ENCODE data around the gene EIF2AK3. TPM values are rescaled to one million over a fixed set of nuclear protein-coding genes. Genes with fewer than 3 reads are reported as not detected.

The EIF2AK3 gene
- total and polyA plus RNA-seq, 2 of the 13 experiments (the other 11 are each of a cell fraction or from before 2014, with no cell fraction given): 10.3 to 30.6 TPM

GRCh38 chr2:88627856-88628570 is 749 bp upstream of the EIF2AK3 start (continued):
- TF ChIP-seq ZNF777 (CRISPR knock-in tag; IDR thresholded peaks at IDR 0.05): no peak
- TF ChIP-seq TARDBP (CRISPR knock-in tag; IDR thresholded peaks at IDR 0.05): peak; percentile 51
- no peak for TF ChIP-seq SP4 (CRISPR knock-in tag; IDR thresholded peaks at IDR 0.05)
- peak; percentile 57; the same call in 1 of the 2 replicates for TF ChIP-seq NCOA1 (CRISPR knock-in tag; IDR thresholded peaks at IDR 0.05)
- no peak; the same call in 1 of the 2 replicates for TF ChIP-seq XBP1 (CRISPR knock-in tag; IDR thresholded peaks at IDR 0.05)
- TF ChIP-seq SRY (CRISPR knock-in tag; IDR thresholded peaks at IDR 0.05): no peak
- TF ChIP-seq KMT2A (CRISPR knock-in tag; IDR thresholded peaks at IDR 0.05): no peak; the same call in 1 of the 2 replicates
- peak; percentile 87 for TF ChIP-seq HNF1B (CRISPR knock-in tag; IDR thresholded peaks at IDR 0.05)
- peak; percentile 64; the same call in 1 of the 2 replicates for TF ChIP-seq ZNF264 (CRISPR knock-in tag; IDR thresholded peaks at IDR 0.05)
- TF ChIP-seq, protein P1, sequence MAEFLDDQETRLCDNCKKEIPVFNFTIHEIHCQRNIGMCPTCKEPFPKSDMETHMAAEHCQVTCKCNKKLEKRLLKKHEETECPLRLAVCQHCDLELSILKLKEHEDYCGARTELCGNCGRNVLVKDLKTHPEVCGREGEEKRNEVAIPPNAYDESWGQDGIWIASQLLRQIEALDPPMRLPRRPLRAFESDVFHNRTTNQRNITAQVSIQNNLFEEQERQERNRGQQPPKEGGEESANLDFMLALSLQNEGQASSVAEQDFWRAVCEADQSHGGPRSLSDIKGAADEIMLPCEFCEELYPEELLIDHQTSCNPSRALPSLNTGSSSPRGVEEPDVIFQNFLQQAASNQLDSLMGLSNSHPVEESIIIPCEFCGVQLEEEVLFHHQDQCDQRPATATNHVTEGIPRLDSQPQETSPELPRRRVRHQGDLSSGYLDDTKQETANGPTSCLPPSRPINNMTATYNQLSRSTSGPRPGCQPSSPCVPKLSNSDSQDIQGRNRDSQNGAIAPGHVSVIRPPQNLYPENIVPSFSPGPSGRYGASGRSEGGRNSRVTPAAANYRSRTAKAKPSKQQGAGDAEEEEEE (CRISPR knock-in tag; IDR thresholded peaks at IDR 0.05; ENCODE audit: borderline replicate concordance): peak; percentile 78; the same call in 1 of the 2 replicates
- TF ChIP-seq ISL2 (CRISPR knock-in tag; IDR thresholded peaks at IDR 0.05): peak; percentile 48; the same call in 1 of the 2 replicates
- TF ChIP-seq ZNF17 (CRISPR knock-in tag; IDR thresholded peaks at IDR 0.05): no peak
- TF ChIP-seq, protein P2, sequence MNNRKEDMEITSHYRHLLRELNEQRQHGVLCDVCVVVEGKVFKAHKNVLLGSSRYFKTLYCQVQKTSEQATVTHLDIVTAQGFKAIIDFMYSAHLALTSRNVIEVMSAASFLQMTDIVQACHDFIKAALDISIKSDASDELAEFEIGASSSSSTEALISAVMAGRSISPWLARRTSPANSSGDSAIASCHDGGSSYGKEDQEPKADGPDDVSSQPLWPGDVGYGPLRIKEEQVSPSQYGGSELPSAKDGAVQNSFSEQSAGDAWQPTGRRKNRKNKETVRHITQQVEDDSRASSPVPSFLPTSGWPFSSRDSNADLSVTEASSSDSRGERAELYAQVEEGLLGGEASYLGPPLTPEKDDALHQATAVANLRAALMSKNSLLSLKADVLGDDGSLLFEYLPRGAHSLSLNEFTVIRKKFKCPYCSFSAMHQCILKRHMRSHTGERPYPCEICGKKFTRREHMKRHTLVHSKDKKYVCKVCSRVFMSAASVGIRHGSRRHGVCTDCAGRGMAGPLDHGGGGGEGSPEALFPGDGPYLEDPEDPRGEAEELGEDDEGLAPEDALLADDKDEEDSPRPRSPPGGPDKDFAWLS (CRISPR knock-in tag; IDR thresholded peaks at IDR 0.05; ENCODE audit: borderline replicate concordance): no peak
- no peak for TF ChIP-seq ZNF883 (CRISPR knock-in tag; IDR thresholded peaks at IDR 0.05; ENCODE audit: not compliant biosample characterization)
- no peak for TF ChIP-seq HMGA1 (CRISPR knock-in tag; conservative IDR thresholded peaks at IDR 0.05)
- TF ChIP-seq ZMAT5 (CRISPR knock-in tag; IDR thresholded peaks at IDR 0.05; ENCODE audit: borderline replicate concordance, low read depth): no peak
- no peak for TF ChIP-seq SMARCC2 (IDR thresholded peaks at IDR 0.05)
- TF ChIP-seq WIZ (CRISPR knock-in tag; IDR thresholded peaks at IDR 0.05): no peak
- TF ChIP-seq ZNF704 (CRISPR knock-in tag; IDR thresholded peaks at IDR 0.05; ENCODE audit: borderline replicate concordance): peak; percentile 78; the same call in 1 of the 2 replicates
- peak; percentile 41; the same call in 1 of the 2 replicates for TF ChIP-seq HMG20B (CRISPR knock-in tag; conservative IDR thresholded peaks at IDR 0.05)
- TF ChIP-seq PHF20 (CRISPR knock-in tag; IDR thresholded peaks at IDR 0.05): 0 out of 2 replicates have a peak, but pooled peaks have one; percentile 8
- TF ChIP-seq ZFYVE20 (CRISPR knock-in tag; IDR thresholded peaks at IDR 0.05; ENCODE audit: borderline replicate concordance, low read depth): no peak
- no peak; the same call in 1 of the 2 replicates for TF ChIP-seq ZNF652 (CRISPR knock-in tag; IDR thresholded peaks at IDR 0.05; ENCODE audit: borderline replicate concordance, low read depth)
- no peak for TF ChIP-seq NCOA5 (CRISPR knock-in tag; IDR thresholded peaks at IDR 0.05)
